ENCODE measurements around the gene RGS11. TPM values are rescaled to one million over a fixed set of nuclear protein-coding genes. Genes with fewer than 3 reads are reported as not detected.

RGS11 gene
- total and polyA plus RNA-seq, 2 experiments from 2014 or later = 0.74 to 1.8 TPM

GRCh38 chr16:247027-247426 lies 28.7 kb downstream of the RGS11 start (continued):
- no peak for TF ChIP-seq CTCF (conservative IDR thresholded peaks at IDR 0.05; ENCODE audit: low read depth in 2 of 2)
- no peak for TF ChIP-seq EZH2phosphoT487 (IDR thresholded peaks at IDR 0.05; ENCODE audit: unreplicated experiment)
- TF ChIP-seq, protein P1, sequence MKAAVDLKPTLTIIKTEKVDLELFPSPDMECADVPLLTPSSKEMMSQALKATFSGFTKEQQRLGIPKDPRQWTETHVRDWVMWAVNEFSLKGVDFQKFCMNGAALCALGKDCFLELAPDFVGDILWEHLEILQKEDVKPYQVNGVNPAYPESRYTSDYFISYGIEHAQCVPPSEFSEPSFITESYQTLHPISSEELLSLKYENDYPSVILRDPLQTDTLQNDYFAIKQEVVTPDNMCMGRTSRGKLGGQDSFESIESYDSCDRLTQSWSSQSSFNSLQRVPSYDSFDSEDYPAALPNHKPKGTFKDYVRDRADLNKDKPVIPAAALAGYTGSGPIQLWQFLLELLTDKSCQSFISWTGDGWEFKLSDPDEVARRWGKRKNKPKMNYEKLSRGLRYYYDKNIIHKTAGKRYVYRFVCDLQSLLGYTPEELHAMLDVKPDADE (IDR thresholded peaks at IDR 0.05) = no peak

- Histone ChIP-seq H2AFZ (no peak overlapping the region), H3K27ac (ENCODE audit: low read depth) (no peak overlapping the region), H3K4me3 (no peak overlapping the region), H3K4me1 (ENCODE audit: insufficient read depth) (no peaks in the 10 kb centered on the region), H3K27me3 (ENCODE audit: insufficient read depth) (no peaks in the 10 kb centered on the region), H3K4me2 (no peak overlapping the region), H3K36me3 (ENCODE audit: insufficient read depth) (no peaks in the 10 kb centered on the region), H3F3A (replicated peaks; ENCODE audit: low read depth) (0 out of 2 replicates have a peak, but pooled peaks cover 4% of the 10 kb centered on the region), H3K9me2 (ENCODE audit: insufficient read depth) (no peaks in the 10 kb centered on the region), H3K79me2 (replicated peaks; ENCODE audit: insufficient read depth) (peaks cover 29% of the 10 kb centered on the region), H4K20me1 (replicated peaks; ENCODE audit: insufficient read depth) (peaks cover 6% of the 10 kb centered on the region)
- H3K4me1 Mint-ChIP-seq = peaks cover under 1% of the 10 kb centered on the region; the same call in 2 of the 3 replicates
- no peaks in the 10 kb centered on the region for H3K9me3 Mint-ChIP-seq
- no peak overlapping the region for H3K4me3 Mint-ChIP-seq
- no peak for ATAC-seq
- H3K36me3 Mint-ChIP-seq (ENCODE audit: low read depth) = no peaks in the 10 kb centered on the region; the same call in 2 of the 3 replicates
- H3K27me3 Mint-ChIP-seq (ENCODE audit: insufficient read depth, low read depth, poor library complexity) = peaks cover 11% of the 10 kb centered on the region
- no peak overlapping the region for H3K27ac Mint-ChIP-seq
- DNase-seq (ENCODE audit: low spot score) = no peak
- no peak for TF ChIP-seq CTCF (conservative IDR thresholded peaks at IDR 0.05; ENCODE audit: low read depth in 2 of 2)
- TF ChIP-seq ZNF114 (CRISPR knock-in tag; IDR thresholded peaks at IDR 0.05) = no peak
- TF ChIP-seq CREB1 (CRISPR knock-in tag; IDR thresholded peaks at IDR 0.05; ENCODE audit: low read depth) = no peak
- TF ChIP-seq, protein P2, sequence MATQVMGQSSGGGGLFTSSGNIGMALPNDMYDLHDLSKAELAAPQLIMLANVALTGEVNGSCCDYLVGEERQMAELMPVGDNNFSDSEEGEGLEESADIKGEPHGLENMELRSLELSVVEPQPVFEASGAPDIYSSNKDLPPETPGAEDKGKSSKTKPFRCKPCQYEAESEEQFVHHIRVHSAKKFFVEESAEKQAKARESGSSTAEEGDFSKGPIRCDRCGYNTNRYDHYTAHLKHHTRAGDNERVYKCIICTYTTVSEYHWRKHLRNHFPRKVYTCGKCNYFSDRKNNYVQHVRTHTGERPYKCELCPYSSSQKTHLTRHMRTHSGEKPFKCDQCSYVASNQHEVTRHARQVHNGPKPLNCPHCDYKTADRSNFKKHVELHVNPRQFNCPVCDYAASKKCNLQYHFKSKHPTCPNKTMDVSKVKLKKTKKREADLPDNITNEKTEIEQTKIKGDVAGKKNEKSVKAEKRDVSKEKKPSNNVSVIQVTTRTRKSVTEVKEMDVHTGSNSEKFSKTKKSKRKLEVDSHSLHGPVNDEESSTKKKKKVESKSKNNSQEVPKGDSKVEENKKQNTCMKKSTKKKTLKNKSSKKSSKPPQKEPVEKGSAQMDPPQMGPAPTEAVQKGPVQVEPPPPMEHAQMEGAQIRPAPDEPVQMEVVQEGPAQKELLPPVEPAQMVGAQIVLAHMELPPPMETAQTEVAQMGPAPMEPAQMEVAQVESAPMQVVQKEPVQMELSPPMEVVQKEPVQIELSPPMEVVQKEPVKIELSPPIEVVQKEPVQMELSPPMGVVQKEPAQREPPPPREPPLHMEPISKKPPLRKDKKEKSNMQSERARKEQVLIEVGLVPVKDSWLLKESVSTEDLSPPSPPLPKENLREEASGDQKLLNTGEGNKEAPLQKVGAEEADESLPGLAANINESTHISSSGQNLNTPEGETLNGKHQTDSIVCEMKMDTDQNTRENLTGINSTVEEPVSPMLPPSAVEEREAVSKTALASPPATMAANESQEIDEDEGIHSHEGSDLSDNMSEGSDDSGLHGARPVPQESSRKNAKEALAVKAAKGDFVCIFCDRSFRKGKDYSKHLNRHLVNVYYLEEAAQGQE (IDR thresholded peaks at IDR 0.05; ENCODE audit: unreplicated experiment) = no peak
- TF ChIP-seq EZH2phosphoT487 (IDR thresholded peaks at IDR 0.05; ENCODE audit: unreplicated experiment) = no peak
- TF ChIP-seq, protein P3, sequence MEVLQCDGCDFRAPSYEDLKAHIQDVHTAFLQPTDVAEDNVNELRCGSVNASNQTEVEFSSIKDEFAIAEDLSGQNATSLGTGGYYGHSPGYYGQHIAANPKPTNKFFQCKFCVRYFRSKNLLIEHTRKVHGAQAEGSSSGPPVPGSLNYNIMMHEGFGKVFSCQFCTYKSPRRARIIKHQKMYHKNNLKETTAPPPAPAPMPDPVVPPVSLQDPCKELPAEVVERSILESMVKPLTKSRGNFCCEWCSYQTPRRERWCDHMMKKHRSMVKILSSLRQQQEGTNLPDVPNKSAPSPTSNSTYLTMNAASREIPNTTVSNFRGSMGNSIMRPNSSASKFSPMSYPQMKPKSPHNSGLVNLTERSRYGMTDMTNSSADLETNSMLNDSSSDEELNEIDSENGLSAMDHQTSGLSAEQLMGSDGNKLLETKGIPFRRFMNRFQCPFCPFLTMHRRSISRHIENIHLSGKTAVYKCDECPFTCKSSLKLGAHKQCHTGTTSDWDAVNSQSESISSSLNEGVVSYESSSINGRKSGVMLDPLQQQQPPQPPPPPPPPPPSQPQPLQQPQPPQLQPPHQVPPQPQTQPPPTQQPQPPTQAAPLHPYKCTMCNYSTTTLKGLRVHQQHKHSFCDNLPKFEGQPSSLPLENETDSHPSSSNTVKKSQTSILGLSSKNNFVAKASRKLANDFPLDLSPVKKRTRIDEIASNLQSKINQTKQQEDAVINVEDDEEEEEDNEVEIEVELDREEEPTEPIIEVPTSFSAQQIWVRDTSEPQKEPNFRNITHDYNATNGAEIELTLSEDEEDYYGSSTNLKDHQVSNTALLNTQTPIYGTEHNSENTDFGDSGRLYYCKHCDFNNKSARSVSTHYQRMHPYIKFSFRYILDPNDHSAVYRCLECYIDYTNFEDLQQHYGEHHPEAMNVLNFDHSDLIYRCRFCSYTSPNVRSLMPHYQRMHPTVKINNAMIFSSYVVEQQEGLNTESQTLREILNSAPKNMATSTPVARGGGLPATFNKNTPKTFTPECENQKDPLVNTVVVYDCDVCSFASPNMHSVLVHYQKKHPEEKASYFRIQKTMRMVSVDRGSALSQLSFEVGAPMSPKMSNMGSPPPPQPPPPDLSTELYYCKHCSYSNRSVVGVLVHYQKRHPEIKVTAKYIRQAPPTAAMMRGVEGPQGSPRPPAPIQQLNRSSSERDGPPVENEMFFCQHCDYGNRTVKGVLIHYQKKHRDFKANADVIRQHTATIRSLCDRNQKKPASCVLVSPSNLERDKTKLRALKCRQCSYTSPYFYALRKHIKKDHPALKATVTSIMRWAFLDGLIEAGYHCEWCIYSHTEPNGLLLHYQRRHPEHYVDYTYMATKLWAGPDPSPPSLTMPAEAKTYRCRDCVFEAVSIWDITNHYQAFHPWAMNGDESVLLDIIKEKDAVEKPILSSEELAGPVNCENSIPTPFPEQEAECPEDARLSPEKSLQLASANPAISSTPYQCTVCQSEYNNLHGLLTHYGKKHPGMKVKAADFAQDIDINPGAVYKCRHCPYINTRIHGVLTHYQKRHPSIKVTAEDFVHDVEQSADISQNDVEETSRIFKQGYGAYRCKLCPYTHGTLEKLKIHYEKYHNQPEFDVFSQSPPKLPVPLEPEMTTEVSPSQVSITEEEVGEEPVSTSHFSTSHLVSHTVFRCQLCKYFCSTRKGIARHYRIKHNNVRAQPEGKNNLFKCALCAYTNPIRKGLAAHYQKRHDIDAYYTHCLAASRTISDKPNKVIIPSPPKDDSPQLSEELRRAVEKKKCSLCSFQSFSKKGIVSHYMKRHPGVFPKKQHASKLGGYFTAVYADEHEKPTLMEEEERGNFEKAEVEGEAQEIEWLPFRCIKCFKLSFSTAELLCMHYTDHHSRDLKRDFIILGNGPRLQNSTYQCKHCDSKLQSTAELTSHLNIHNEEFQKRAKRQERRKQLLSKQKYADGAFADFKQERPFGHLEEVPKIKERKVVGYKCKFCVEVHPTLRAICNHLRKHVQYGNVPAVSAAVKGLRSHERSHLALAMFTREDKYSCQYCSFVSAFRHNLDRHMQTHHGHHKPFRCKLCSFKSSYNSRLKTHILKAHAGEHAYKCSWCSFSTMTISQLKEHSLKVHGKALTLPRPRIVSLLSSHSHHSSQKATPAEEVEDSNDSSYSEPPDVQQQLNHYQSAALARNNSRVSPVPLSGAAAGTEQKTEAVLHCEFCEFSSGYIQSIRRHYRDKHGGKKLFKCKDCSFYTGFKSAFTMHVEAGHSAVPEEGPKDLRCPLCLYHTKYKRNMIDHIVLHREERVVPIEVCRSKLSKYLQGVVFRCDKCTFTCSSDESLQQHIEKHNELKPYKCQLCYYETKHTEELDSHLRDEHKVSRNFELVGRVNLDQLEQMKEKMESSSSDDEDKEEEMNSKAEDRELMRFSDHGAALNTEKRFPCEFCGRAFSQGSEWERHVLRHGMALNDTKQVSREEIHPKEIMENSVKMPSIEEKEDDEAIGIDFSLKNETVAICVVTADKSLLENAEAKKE (CRISPR knock-in tag; IDR thresholded peaks at IDR 0.05) = no peak
- TF ChIP-seq STAT1 (IDR thresholded peaks at IDR 0.05; ENCODE audit: unreplicated experiment) = no peak
- no peak for TF ChIP-seq JUNB (IDR thresholded peaks at IDR 0.05; ENCODE audit: unreplicated experiment)
- TF ChIP-seq EZH2 (IDR thresholded peaks at IDR 0.05; ENCODE audit: low read depth, unreplicated experiment) = no peak
Measured at GRCh38 chr16:245105-245504, 30.6 kb downstream of the RGS11 start.
